Adrenal gland (tissue), 12 donors: Measurements from ENCODE around the gene PROK1. TPM values are rescaled to one million over a fixed set of nuclear protein-coding genes. Genes with fewer than 3 reads are reported as not detected.

ENCODE experiments used
- DNase-seq, 7 donors: peaks; one replicate each; pipeline ENCODE4 v3.0.0-alpha.2; 2019 to 2020
- H3K27ac ChIP-seq, 5 donors: fragments of 200-600 bp; sonication (generic) in 4 of 5; 1 replicate in 3 of 5; 2 replicates in 2 of 5; pipeline versions ENCODE4 v1.5.1 to v1.8.0; 2016 to 2020; ENCODE audit warnings: mild to moderate bottlenecking in 1 of 5
- H3K27me3 ChIP-seq: fragments of 200-600 bp; 2 replicates; pipeline ENCODE4 v1.8.0; 2021
- H3K36me3 ChIP-seq, 2 donors: fragments of 200-600 bp; replicated peaks in 1 of 2; 1 replicate in 1 of 2; 2 replicates in 1 of 2; pipeline versions ENCODE4 v1.5.1 to v1.8.0; 2018 to 2022
- H3K4me1 ChIP-seq, 2 donors: fragments of 200-600 bp; replicated peaks in 1 of 2; 1 replicate in 1 of 2; 2 replicates in 1 of 2; pipeline versions ENCODE4 v1.5.1 to v1.8.0; 2018 to 2021
- H3K4me3 ChIP-seq, 4 donors: fragments of 200-600 bp; sonication (generic) in 3 of 4; one replicate each; pipeline ENCODE4 v1.5.1; 2016 to 2018
- H3K9me3 ChIP-seq, 3 donors: fragments of 200-600 bp; sonication (generic) in 1 of 3; replicated peaks in 1 of 3; 1 replicate in 2 of 3; 2 replicates in 1 of 3; pipeline versions ENCODE4 v1.5.1 to v1.8.0; 2016 to 2021
- CTCF ChIP-seq, 6 experiments: fragments of 450-650 bp in 4 of 6; fragments of 200-600 bp in 2 of 6; sonication (generic) in 1 of 6; IDR thresholded peaks; 1 replicate in 5 of 6; 2 replicates in 1 of 6; pipeline versions ENCODE4 v1.5.1 to v1.8.0; 2016 to 2021; ENCODE audit warnings: antibody characterized with exemption in 6 of 6, mild to moderate bottlenecking in 2 of 6, moderate library complexity in 1 of 6
- POLR2A ChIP-seq, 2 donors: fragments of 450-650 bp; IDR thresholded peaks; one replicate each; pipeline ENCODE4 v1.6.1; 2017; ENCODE audit warnings: antibody characterized with exemption in 2 of 2, mild to moderate bottlenecking in 2 of 2, moderate library complexity in 1 of 2
- WGBS, 4 donors: extraction: QIAGEN DNeasy Blood & Tissue Kit in 2 of 4; methylation state at CpG; one replicate each; pipeline versions ENCODE4 v1.1.5 to v1.1.7; 2013 to 2017; 5-methylcytosine and 5-hydroxymethylcytosine counted together
- intact Hi-C, 2 donors: fragments of 100-400 bp; cut with DNase I; formaldehyde crosslinking; loops; one replicate each; pipeline versions ENCODE4 v1.14.1 to v1.15.0; 2022 to 2023
- polyA plus RNA-seq, 3 donors: library from polyadenylated mRNA; stranded (reverse); fragments of 200-250 nt in 2 of 3; fragments of 350-450 nt in 1 of 3; fragmentation: Illumina TruSeq in 1 of 3; extraction: RNeasy Lipid Tissue Mini Kit (QIAGEN cat#74804) in 1 of 3; gene quantifications; one replicate each; pipeline ENCODE4 v1.2.3, GENCODE V29; 2013 to 2014
- total RNA-seq, 9 donors: library from RNA; depleted of rRNA in 4 of 9; stranded (reverse); fragments of >200 nt in 4 of 9; fragments of 120-200 nt in 1 of 9; fragmentation: NEBNext Ultra II Directional in 1 of 9; extraction: Animal tissue kit (Norgen Biotek cat#: 25700) in 1 of 9; gene quantifications; one replicate each; pipeline versions ENCODE4 v1.1.0 to v1.2.4, GENCODE V29; 2013 to 2023
- donor health status: healthy with polysubstance abuse.
- donor health status: Bipolar disorder and iron deficiency.
- donor health status: DM: yes; HTN: yes; CAD: no.
- donor health status: DM: no; HTN: no; CAD: no.
- donor health status: DM: no; HTN: no; CAD: no.
- donor health status: DM: yes; HTN: yes; CAD: no.

Gene PROK1
- total and polyA plus RNA-seq, 12 donors: 0.76 to 12.9 (median 5.0) TPM; not detected in 1

GRCh38 chr1:110472546-110472945 is 21.6 kb downstream of the PROK1 start:
- H3K4me1 ChIP-seq: peaks cover 7 to 8% of the 10 kb centered on the region in 2 donors
- no peak overlapping the region for H3K27ac ChIP-seq
- DNase-seq: no peak
- TF ChIP-seq CTCF (IDR thresholded peaks at IDR 0.05): no peak
- no peak for TF ChIP-seq POLR2A (IDR thresholded peaks at IDR 0.05)
- H3K4me3 ChIP-seq: no peak overlapping the region
- H3K27me3 ChIP-seq: no peaks in the 10 kb centered on the region
- 76 to 85% (median 81%) methylated on average over 5 to 10 of the region's 10 CpGs for WGBS, 4 donors
- H3K36me3 ChIP-seq: no peaks in the 10 kb centered on the region
- H3K9me3 ChIP-seq: no peaks in the 10 kb centered on the region
- intact Hi-C loops: no loop called here

GRCh38 chr1:110474444-110474843 is 23.5 kb downstream of the PROK1 start:
- intact Hi-C loops: no loop called here
- Histone ChIP-seq H3K27ac (no peak overlapping the region), H3K4me1 (peaks cover 7 to 8% of the 10 kb centered on the region in 2 donors), H3K4me3 (no peak overlapping the region), H3K36me3 (no peaks in the 10 kb centered on the region), H3K9me3 (no peaks in the 10 kb centered on the region), H3K27me3 (no peaks in the 10 kb centered on the region)
- DNase-seq: no peak
- WGBS, 4 donors: 92 to 100% (median 94%) methylated on average over 6 of the region's 6 CpGs
- no peak for TF ChIP-seq POLR2A (IDR thresholded peaks at IDR 0.05)
- TF ChIP-seq CTCF (IDR thresholded peaks at IDR 0.05): no peak

- 88 to 99% (median 94%) methylated on average over 5 of the region's 5 CpGs for WGBS, 4 donors
- Histone ChIP-seq H3K36me3 (no peaks in the 10 kb centered on the region), H3K9me3 (no peaks in the 10 kb centered on the region), H3K27ac (no peak overlapping the region), H3K4me1 (peaks cover 7 to 8% of the 10 kb centered on the region in 2 donors), H3K27me3 (no peaks in the 10 kb centered on the region), H3K4me3 (no peak overlapping the region)
- TF ChIP-seq CTCF (IDR thresholded peaks at IDR 0.05): no peak
- TF ChIP-seq POLR2A (IDR thresholded peaks at IDR 0.05): no peak
- DNase-seq: no peak
- intact Hi-C loops: no loop called here
Observed at GRCh38 chr1:110475362-110476027, 24.5 kb downstream of the PROK1 start.

- TF ChIP-seq CTCF (IDR thresholded peaks at IDR 0.05): no peak
- no peak for TF ChIP-seq POLR2A (IDR thresholded peaks at IDR 0.05)
- peaks cover 7 to 8% of the 10 kb centered on the region in 2 donors for H3K4me1 ChIP-seq
- no peaks in the 10 kb centered on the region for H3K27me3 ChIP-seq
- WGBS, 4 donors: 51 to 66% (median 54%) methylated on average over 10 of the region's 10 CpGs
- no peaks in the 10 kb centered on the region for H3K9me3 ChIP-seq
- no peak overlapping the region for H3K27ac ChIP-seq
- no peaks in the 10 kb centered on the region for H3K36me3 ChIP-seq
- intact Hi-C loops: no loop called here
- H3K4me3 ChIP-seq: no peak overlapping the region
- DNase-seq: peak in 1 of 7 donors; percentile 26
Observed at GRCh38 chr1:110476028-110476765, 25.2 kb downstream of the PROK1 start.
